Osteoblast (primary cell): ENCODE results near the gene ZNF521. TPM values are rescaled to one million over a fixed set of nuclear protein-coding genes. Genes with fewer than 3 reads are reported as not detected.

Experiments used
- DNase-seq: peaks from one replicate; pipeline ENCODE4 v3.0.0; 2011; ENCODE audit warnings: low spot score, mixed read lengths; ENCODE audit not compliant: insufficient read length; ENCODE audit errors: missing footprints
- H2AFZ ChIP-seq: 2 replicates; pipeline ENCODE4 v1.6.0; 2011; ENCODE audit warnings: mild to moderate bottlenecking, low read length
- H3K27ac ChIP-seq: 2 replicates; pipeline ENCODE4 v1.5.1; 2011; ENCODE audit warnings: mild to moderate bottlenecking, low read depth, low read length, moderate library complexity
- H3K27me3 ChIP-seq: 2 replicates; pipeline ENCODE4 v1.6.0; 2012; ENCODE audit warnings: mild to moderate bottlenecking, control low read depth, inconsistent platforms, low read length, moderate library complexity; ENCODE audit not compliant: insufficient read depth
- H3K36me3 ChIP-seq: 2 replicates; pipeline ENCODE4 v1.5.1; 2011; ENCODE audit warnings: mild to moderate bottlenecking, low read length, control low read depth, moderate library complexity; ENCODE audit not compliant: insufficient read depth
- H3K4me1 ChIP-seq: 2 replicates; pipeline ENCODE4 v1.5.1; 2011; ENCODE audit warnings: mild to moderate bottlenecking, low read length, control low read depth, moderate library complexity; ENCODE audit not compliant: insufficient read depth
- H3K4me2 ChIP-seq: 2 replicates; pipeline ENCODE4 v1.6.0; 2011; ENCODE audit warnings: mild to moderate bottlenecking, low read length; ENCODE audit not compliant: insufficient read depth
- H3K4me3 ChIP-seq: fragments of 200-600 bp; sonication (generic); 3 replicates; pipeline ENCODE4 v1.5.1; 2012; ENCODE audit warnings: mild to moderate bottlenecking, low read length, inconsistent platforms; ENCODE audit not compliant: insufficient read depth
- H3K79me2 ChIP-seq: 2 replicates; pipeline ENCODE4 v1.6.0; 2012; ENCODE audit warnings: mild to moderate bottlenecking, low read length, control low read depth, inconsistent platforms; ENCODE audit not compliant: insufficient read depth
- H3K9me3 ChIP-seq: 2 replicates; pipeline ENCODE4 v1.5.1; 2011; ENCODE audit warnings: low read depth, low read length, control low read depth
- H4K20me1 ChIP-seq: 2 replicates; pipeline ENCODE4 v1.6.0; 2012; ENCODE audit warnings: mild to moderate bottlenecking, low read length, control low read depth; ENCODE audit not compliant: insufficient read depth
- total RNA-seq: library from RNA; depleted of rRNA; stranded (reverse); fragments of >200 nt; gene quantifications from 2 replicates; pipeline ENCODE4 v1.2.3, GENCODE V29; 2012
- TF ChIP-seq, protein P1 (sequence below): IDR thresholded peaks from 2 replicates; pipeline ENCODE4 v1.5.1; 2011; ENCODE audit warnings: mild to moderate bottlenecking, low read depth, low read length, moderate library complexity; ENCODE audit errors: extremely low read depth

The ZNF521 gene
- total RNA-seq, 1 donor: 27.5 TPM

DNA sequence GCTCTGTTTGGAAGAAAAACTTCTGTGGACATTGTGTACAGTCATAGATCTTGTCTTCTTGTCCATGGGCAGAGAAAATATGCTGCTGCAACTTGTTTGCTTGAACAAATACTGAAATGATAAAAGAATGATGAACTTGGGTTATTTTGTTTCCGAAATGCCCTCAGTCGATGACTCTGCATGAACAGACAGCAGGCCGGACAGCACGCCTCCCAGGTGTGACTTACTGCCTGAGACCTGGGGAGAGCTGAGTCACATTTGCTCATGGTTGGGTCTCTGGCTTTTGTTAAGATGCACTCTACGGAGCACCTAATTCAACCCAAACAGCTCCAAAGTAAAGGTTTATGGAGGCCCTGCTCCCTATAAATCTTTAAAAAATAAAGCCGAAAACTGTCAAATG lies 262.5 kb downstream of the ZNF521 start:
- no peak for DNase-seq
- TF ChIP-seq, protein P1, sequence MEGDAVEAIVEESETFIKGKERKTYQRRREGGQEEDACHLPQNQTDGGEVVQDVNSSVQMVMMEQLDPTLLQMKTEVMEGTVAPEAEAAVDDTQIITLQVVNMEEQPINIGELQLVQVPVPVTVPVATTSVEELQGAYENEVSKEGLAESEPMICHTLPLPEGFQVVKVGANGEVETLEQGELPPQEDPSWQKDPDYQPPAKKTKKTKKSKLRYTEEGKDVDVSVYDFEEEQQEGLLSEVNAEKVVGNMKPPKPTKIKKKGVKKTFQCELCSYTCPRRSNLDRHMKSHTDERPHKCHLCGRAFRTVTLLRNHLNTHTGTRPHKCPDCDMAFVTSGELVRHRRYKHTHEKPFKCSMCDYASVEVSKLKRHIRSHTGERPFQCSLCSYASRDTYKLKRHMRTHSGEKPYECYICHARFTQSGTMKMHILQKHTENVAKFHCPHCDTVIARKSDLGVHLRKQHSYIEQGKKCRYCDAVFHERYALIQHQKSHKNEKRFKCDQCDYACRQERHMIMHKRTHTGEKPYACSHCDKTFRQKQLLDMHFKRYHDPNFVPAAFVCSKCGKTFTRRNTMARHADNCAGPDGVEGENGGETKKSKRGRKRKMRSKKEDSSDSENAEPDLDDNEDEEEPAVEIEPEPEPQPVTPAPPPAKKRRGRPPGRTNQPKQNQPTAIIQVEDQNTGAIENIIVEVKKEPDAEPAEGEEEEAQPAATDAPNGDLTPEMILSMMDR: no peak
- Histone ChIP-seq H3K4me3 (no peak overlapping the region), H3K79me2 (no peaks in the 10 kb centered on the region), H3K27ac (no peak overlapping the region), H4K20me1 (no peaks in the 10 kb centered on the region), H3K4me1 (no peaks in the 10 kb centered on the region), H3K27me3 (no peaks in the 10 kb centered on the region), H3K36me3 (no peaks in the 10 kb centered on the region), H2AFZ (no peak overlapping the region), H3K9me3 (no peaks in the 10 kb centered on the region), H3K4me2 (no peak overlapping the region)

DNA sequence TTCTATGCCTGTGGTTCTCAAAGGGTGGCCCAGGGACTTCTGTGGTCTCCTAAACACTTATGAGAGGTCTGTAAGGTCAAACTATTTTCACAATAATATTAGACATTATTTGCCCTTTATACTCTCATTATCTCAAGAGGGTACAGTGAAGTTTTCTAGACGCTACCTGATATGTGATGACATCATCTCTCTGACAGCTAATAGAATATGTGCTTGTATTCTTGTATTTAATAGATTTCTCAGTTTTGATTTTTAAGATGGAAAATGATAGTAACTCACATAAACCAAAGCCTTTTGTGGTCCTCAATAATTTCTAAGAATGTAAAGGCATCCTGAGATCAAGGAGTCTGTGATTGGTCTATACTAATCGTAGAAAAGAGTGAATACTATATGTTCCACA lies 265.1 kb downstream of the ZNF521 start:
- Histone ChIP-seq H3K4me1 (no peaks in the 10 kb centered on the region), H3K27me3 (no peaks in the 10 kb centered on the region), H4K20me1 (no peaks in the 10 kb centered on the region), H2AFZ (no peak overlapping the region), H3K9me3 (no peaks in the 10 kb centered on the region), H3K79me2 (no peaks in the 10 kb centered on the region), H3K36me3 (no peaks in the 10 kb centered on the region), H3K4me3 (no peak overlapping the region), H3K27ac (no peak overlapping the region), H3K4me2 (no peak overlapping the region)
- no peak for DNase-seq
- TF ChIP-seq, protein P1: no peak

DNA sequence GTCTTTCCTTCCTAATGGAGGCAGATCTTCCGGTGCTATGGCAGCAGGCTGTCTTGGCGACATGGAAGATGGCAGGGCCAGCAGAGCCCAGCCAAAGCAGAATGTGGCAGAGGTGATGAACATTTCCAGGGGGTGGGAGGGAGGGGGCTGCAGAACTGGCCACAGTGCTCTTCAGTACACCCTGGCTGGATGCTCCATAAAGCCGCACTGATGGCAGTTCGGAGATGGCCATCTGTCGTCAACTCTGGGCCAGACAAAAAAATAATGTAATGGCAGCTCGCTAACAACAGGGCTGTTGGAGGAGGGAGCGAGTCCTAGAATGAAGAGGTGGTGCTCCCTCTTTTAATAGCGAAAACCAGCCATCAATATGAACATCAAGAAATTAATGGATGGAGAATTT lies 271.0 kb downstream of the ZNF521 start:
- H3K4me1 ChIP-seq: no peaks in the 10 kb centered on the region
- no peak overlapping the region for H3K4me2 ChIP-seq
- no peaks in the 10 kb centered on the region for H3K36me3 ChIP-seq
- TF ChIP-seq, protein P1: no peak
- H3K4me3 ChIP-seq: no peak overlapping the region
- H3K9me3 ChIP-seq: no peaks in the 10 kb centered on the region
- H3K27me3 ChIP-seq: no peaks in the 10 kb centered on the region
- H2AFZ ChIP-seq: no peak overlapping the region
- DNase-seq: no peak
- no peaks in the 10 kb centered on the region for H4K20me1 ChIP-seq
- no peaks in the 10 kb centered on the region for H3K79me2 ChIP-seq
- H3K27ac ChIP-seq: no peak overlapping the region

DNA sequence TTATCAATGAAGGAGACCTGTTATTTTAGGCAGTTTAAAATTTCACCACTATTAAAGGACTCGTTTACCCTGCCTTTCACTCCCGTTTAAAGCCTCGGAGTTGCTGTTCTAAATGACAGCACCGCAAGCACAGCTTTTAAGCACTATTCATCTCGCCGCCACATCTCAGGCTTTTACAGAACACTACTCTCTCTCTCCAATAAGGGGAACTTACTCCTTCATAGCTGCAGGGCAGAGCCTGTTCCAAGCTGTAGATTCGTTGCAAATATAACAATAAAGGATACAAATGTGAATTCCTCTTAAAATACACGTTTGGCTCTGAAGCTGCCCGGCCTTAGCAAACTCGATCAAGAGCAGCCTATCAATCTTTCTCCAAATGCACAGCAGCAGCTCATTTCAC lies 271.8 kb downstream of the ZNF521 start:
- Histone ChIP-seq H3K27ac (no peak overlapping the region), H3K36me3 (no peaks in the 10 kb centered on the region), H3K27me3 (no peaks in the 10 kb centered on the region), H2AFZ (no peak overlapping the region), H3K4me2 (no peak overlapping the region), H4K20me1 (no peaks in the 10 kb centered on the region), H3K4me1 (no peaks in the 10 kb centered on the region), H3K4me3 (no peak overlapping the region), H3K79me2 (no peaks in the 10 kb centered on the region), H3K9me3 (no peaks in the 10 kb centered on the region)
- DNase-seq: no peak
- TF ChIP-seq, protein P1: no peak
